IMR-90 (cell line): ENCODE results near the gene BPTF. TPM values are rescaled to one million over a fixed set of nuclear protein-coding genes. Genes with fewer than 3 reads are reported as not detected.

ENCODE experiments used
- ATAC-seq: fragments of 200-7000 bp; cut with Tn5 transposase; 2 replicates; pipeline ENCODE4 v1.9.1; 2020; ENCODE audit warnings: low read depth, mild to moderate bottlenecking, moderate library complexity
- BruUV-seq: library from RNA; stranded (reverse); fragments of 400-500 nt; replicated peaks from 2 replicates; lab custom pipeline; 2021; lab: Mats Ljungman, UMichigan
- CTCF ChIA-PET: fragments of 300-600 bp; formaldehyde crosslinking; extraction: SDS; loops from one replicate; lab custom pipeline; 2021; ENCODE audit warnings: antibody characterized with exemption; lab: Yijun Ruan, JAX
- POLR2A ChIA-PET: fragments of 300-600 bp; sonication (Branson Sonifier 250); formaldehyde crosslinking; loops from one replicate; lab custom pipeline; 2022; ENCODE audit warnings: antibody characterized with exemption; ENCODE audit not compliant: unreplicated experiment; lab: Charles Lee
- DNase-seq: peaks from one replicate; pipeline ENCODE4 v3.0.0; 2013
- H2AFZ ChIP-seq: replicated peaks from 2 replicates; pipeline ENCODE3; 2013; ENCODE audit warnings: low read length, mild to moderate bottlenecking; ENCODE audit not compliant: poor library complexity
- H2AK5ac ChIP-seq: 2 replicates; pipeline ENCODE4 v1.6.1; 2013; ENCODE audit warnings: low read depth, low read length, inconsistent platforms
- H2AK9ac ChIP-seq: replicated peaks from 2 replicates; pipeline ENCODE3; 2013; ENCODE audit warnings: mild to moderate bottlenecking, low read depth, low read length, moderate library complexity; ENCODE audit not compliant: poor library complexity
- H2BK120ac ChIP-seq: 2 replicates; pipeline ENCODE4 v1.6.1; 2013; ENCODE audit warnings: low read depth, low read length, inconsistent platforms
- H2BK15ac ChIP-seq: 3 replicates; pipeline ENCODE4 v1.6.1; 2013; ENCODE audit warnings: low read depth, low read length, inconsistent platforms
- H2BK20ac ChIP-seq: 2 replicates; pipeline ENCODE4 v1.6.1; 2013; ENCODE audit warnings: low read depth, mild to moderate bottlenecking, inconsistent platforms, low read length, moderate library complexity
- H2BK5ac ChIP-seq: 2 replicates; pipeline ENCODE4 v1.6.1; 2013; ENCODE audit warnings: mild to moderate bottlenecking, low read depth, low read length, inconsistent platforms; ENCODE audit not compliant: poor library complexity, severe bottlenecking
- H3K14ac ChIP-seq: replicated peaks from 2 replicates; pipeline ENCODE4 v1.6.1; 2013; ENCODE audit warnings: low read depth, low read length, inconsistent platforms
- H3K18ac ChIP-seq: 2 replicates; pipeline ENCODE4 v1.6.1; 2013; ENCODE audit warnings: low read depth, low read length, control low read depth
- H3K23ac ChIP-seq: 2 replicates; pipeline ENCODE4 v1.6.1; 2013; ENCODE audit warnings: low read depth, low read length, inconsistent platforms
- H3K27ac ChIP-seq: 2 replicates; pipeline ENCODE4 v1.5.1; 2013; ENCODE audit warnings: mild to moderate bottlenecking, control low read depth, low read length; ENCODE audit not compliant: insufficient read depth
- H3K27me3 ChIP-seq: 2 replicates; pipeline ENCODE4 v1.6.1; 2013; ENCODE audit warnings: low read length; ENCODE audit not compliant: control insufficient read depth, insufficient read depth
- H3K36me3 ChIP-seq: 2 replicates; pipeline ENCODE4 v1.6.1; 2013; ENCODE audit warnings: low read length, mixed read lengths; ENCODE audit not compliant: control insufficient read depth, insufficient read depth
- H3K4ac ChIP-seq: 2 replicates; pipeline ENCODE4 v1.6.1; 2013; ENCODE audit warnings: low read depth, low read length, inconsistent platforms
- H3K4me1 ChIP-seq: 2 replicates; pipeline ENCODE4 v1.6.1; 2013; ENCODE audit warnings: low read length, mixed read lengths; ENCODE audit not compliant: control insufficient read depth, insufficient read depth
- H3K4me2 ChIP-seq: 2 replicates; pipeline ENCODE4 v1.6.1; 2013; ENCODE audit warnings: low read depth, mild to moderate bottlenecking, control low read depth, low read length, moderate library complexity
- H3K4me3 ChIP-seq: 2 replicates; pipeline ENCODE4 v1.5.1; 2013; ENCODE audit warnings: low read depth, mild to moderate bottlenecking, control low read depth, low read length, moderate library complexity; ENCODE audit not compliant: insufficient read depth
- H3K56ac ChIP-seq: 2 replicates; pipeline ENCODE4 v1.6.1; 2013; ENCODE audit warnings: low read length, inconsistent platforms; ENCODE audit not compliant: insufficient read depth; ENCODE audit errors: extremely low read depth
- H3K79me1 ChIP-seq, 2 experiments: 2 replicates each; pipeline ENCODE4 v1.6.1; 2013; ENCODE audit warnings: low read length in 2 of 2, inconsistent platforms in 1 of 2, low read depth in 1 of 2
- H3K9ac ChIP-seq: 2 replicates; pipeline ENCODE4 v1.6.1; 2013; ENCODE audit warnings: low read depth, low read length, control low read depth
- H3K9me1 ChIP-seq: 2 replicates; pipeline ENCODE4 v1.6.1; 2013; ENCODE audit warnings: low read length, inconsistent platforms; ENCODE audit not compliant: insufficient read depth
- H3K9me3 ChIP-seq: 2 replicates; pipeline ENCODE4 v1.6.1; 2013; ENCODE audit warnings: low read length; ENCODE audit not compliant: control insufficient read depth, insufficient read depth
- H4K20me1 ChIP-seq: 2 replicates; pipeline ENCODE4 v1.6.1; 2013; ENCODE audit warnings: low read length, inconsistent platforms; ENCODE audit not compliant: insufficient read depth
- H4K5ac ChIP-seq: 2 replicates; pipeline ENCODE4 v1.6.1; 2013; ENCODE audit warnings: mild to moderate bottlenecking, low read depth, low read length, control low read depth
- H4K8ac ChIP-seq, 2 experiments: 2 replicates each; pipeline ENCODE4 v1.6.1; 2013; ENCODE audit warnings: low read depth in 2 of 2, low read length in 2 of 2, control low read depth in 1 of 2, inconsistent platforms in 1 of 2
- H4K91ac ChIP-seq: 2 replicates; pipeline ENCODE4 v1.6.1; 2013; ENCODE audit warnings: low read depth, low read length, inconsistent platforms; ENCODE audit not compliant: insufficient read depth
- BHLHE40 ChIP-seq: fragments of 150-350 bp; IDR thresholded peaks from 2 replicates; pipeline ENCODE4 v1.6.1; 2016; ENCODE audit warnings: mild to moderate bottlenecking, low read depth, low read length
- CEBPB ChIP-seq: IDR thresholded peaks from 2 replicates; pipeline ENCODE4 v1.6.1; 2012; ENCODE audit warnings: low read depth, low read length, improper control_type of control experiment
- CHD1 ChIP-seq: IDR thresholded peaks from 2 replicates; pipeline ENCODE4 v1.6.1; 2012; ENCODE audit warnings: low read depth, low read length, improper control_type of control experiment
- CTCF ChIP-seq: conservative IDR thresholded peaks from 2 replicates; pipeline ENCODE4 v1.5.1; 2012; ENCODE audit warnings: mild to moderate bottlenecking, low read depth, low read length, improper control_type of control experiment
- ELK1 ChIP-seq: fragments of 150-350 bp; IDR thresholded peaks from 2 replicates; pipeline ENCODE4 v1.6.1; 2016; ENCODE audit warnings: low read depth, mild to moderate bottlenecking, low read length, moderate library complexity, borderline replicate concordance
- FOS ChIP-seq: fragments of 150-350 bp; IDR thresholded peaks from 2 replicates; pipeline ENCODE4 v1.6.1; 2016; ENCODE audit warnings: low read depth, low read length
- MAFK ChIP-seq: IDR thresholded peaks from 2 replicates; pipeline ENCODE4 v1.6.1; 2012; ENCODE audit warnings: low read depth, low read length, improper control_type of control experiment
- MAZ ChIP-seq: IDR thresholded peaks from 2 replicates; pipeline ENCODE4 v1.6.1; 2012; ENCODE audit warnings: low read depth, mild to moderate bottlenecking, low read length, improper control_type of control experiment, moderate library complexity, borderline replicate concordance
- MXI1 ChIP-seq: IDR thresholded peaks from 2 replicates; pipeline ENCODE4 v1.6.1; 2012; ENCODE audit warnings: low read depth, mild to moderate bottlenecking, low read length, moderate library complexity, borderline replicate concordance
- NFE2L2 ChIP-seq: fragments of 150-350 bp; IDR thresholded peaks from 2 replicates; pipeline ENCODE4 v1.6.1; 2016; ENCODE audit warnings: low read depth, mild to moderate bottlenecking, low read length
- POLR2A ChIP-seq: IDR thresholded peaks from 2 replicates; pipeline ENCODE4 v1.6.1; 2012; ENCODE audit warnings: mild to moderate bottlenecking, low read depth, low read length
- RAD21 ChIP-seq: IDR thresholded peaks from 2 replicates; pipeline ENCODE4 v1.6.1; 2012; ENCODE audit warnings: low read length, improper control_type of control experiment
- RCOR1 ChIP-seq: IDR thresholded peaks from 2 replicates; pipeline ENCODE4 v1.6.1; 2012; ENCODE audit warnings: mild to moderate bottlenecking, low read length, improper control_type of control experiment; ENCODE audit not compliant: insufficient replicate concordance
- RFX5 ChIP-seq: IDR thresholded peaks from 2 replicates; pipeline ENCODE4 v1.8.0; 2012; ENCODE audit warnings: low read depth, mild to moderate bottlenecking, low read length, moderate library complexity
- SMC3 ChIP-seq: fragments of 150-350 bp; IDR thresholded peaks from 2 replicates; pipeline ENCODE4 v1.6.1; 2016; ENCODE audit warnings: low read depth, mild to moderate bottlenecking, antibody characterized with exemption, low read length, moderate library complexity
- WGBS, 2 experiments: methylation state at CpG; one replicate each; pipeline versions ENCODE4 v1.1.5 to v1.1.7; 2013; ENCODE audit warnings: missing lambda C conversion rate in 2 of 2; ENCODE audit not compliant: insufficient read length in 1 of 2; ENCODE audit errors: extremely low coverage in 2 of 2; 5-methylcytosine and 5-hydroxymethylcytosine counted together
- dilution Hi-C: fragments of 300-500 bp; cut with HindIII; formaldehyde crosslinking; loops from one replicate; pipeline ENCODE4 v1.14.3; 2018; ENCODE audit warnings: low sequenced_read_pairs; ENCODE audit not compliant: unreplicated experiment
- in situ Hi-C: fragments of 300-500 bp; cut with MboI; formaldehyde crosslinking; loops from 3 replicates; pipeline ENCODE4 v1.14.3; 2019; ENCODE audit warnings: low sequenced_read_pairs, inconsistent platforms, mixed read lengths
- intact Hi-C: fragments of 100-400 bp; cut with micrococcal nuclease; formaldehyde crosslinking; loops from 2 replicates; pipeline ENCODE4 v1.10.0; 2022
- polyA plus RNA-seq, 3 experiments: library from polyadenylated mRNA; depleted of rRNA; stranded (reverse); fragments of >200 nt; gene quantifications; 2 replicates each; pipeline ENCODE4 v1.2.3, GENCODE V29; 2012; ENCODE audit warnings: low replicate concordance in 1 of 3
- total RNA-seq: library from RNA; depleted of rRNA; stranded (reverse); fragments of >200 nt; gene quantifications from 2 replicates; pipeline ENCODE4 v1.2.3, GENCODE V29; 2012
- TF ChIP-seq, protein P1 (sequence below): fragments of 150-350 bp; IDR thresholded peaks from 2 replicates; pipeline ENCODE4 v1.6.1; 2017; ENCODE audit warnings: mild to moderate bottlenecking, antibody characterized with exemption, low read length, low read depth

BPTF gene
- total and polyA plus RNA-seq, 2 of the 4 experiments (the other 2 are of a cell fraction), result 32.3 to 35.7 TPM

- Histone ChIP-seq H2AK9ac (no peak overlapping the region), H3K36me3 (peaks cover 7% of the 10 kb centered on the region), H2BK20ac (no peak overlapping the region), H2AK5ac (no peak overlapping the region), H3K27me3 (no peaks in the 10 kb centered on the region), H3K4me3 (no peak overlapping the region), H3K23ac (no peak overlapping the region), H2BK5ac (no peak overlapping the region), H3K14ac (no peak overlapping the region), H3K56ac (no peak overlapping the region), H2BK15ac (no peak overlapping the region), H3K9me3 (no peaks in the 10 kb centered on the region), H3K18ac (no peak overlapping the region), H4K20me1 (no peaks in the 10 kb centered on the region), H2BK120ac (no peak overlapping the region), H3K79me1 (peaks cover 18 to 29% of the 10 kb centered on the region in 2 experiments), H3K9me1 (0 out of 2 replicates have a peak, but pooled peaks cover 5% of the 10 kb centered on the region), H2AFZ (no peak overlapping the region), H3K9ac (no peak overlapping the region), H3K4me1 (no peaks in the 10 kb centered on the region), H4K91ac (no peak overlapping the region), H4K5ac (no peak overlapping the region), H3K27ac (no peak overlapping the region), H3K4ac (no peak overlapping the region), H3K4me2 (no peak overlapping the region), H4K8ac (no peak overlapping the region)
- dilution Hi-C loops, result no loop called here
- DNase-seq, result no peak
- ATAC-seq, result no peak
- no TSS peak for BruUV-seq
- in situ Hi-C loops, result no loop called here
- intact Hi-C loops, result no loop called here
- POLR2A ChIA-PET, result no interaction called here
- CTCF ChIA-PET, result no interaction called here
- TF ChIP-seq ELK1 (no peak), MXI1 (no peak), MAZ (no peak), RAD21 (no peak), BHLHE40 (no peak), CTCF (no peak), FOS (no peak), RFX5 (no peak), SMC3 (no peak), POLR2A (no peak), CHD1 (no peak), CEBPB (no peak), MAFK (no peak), RCOR1 (no peak), NFE2L2 (no peak)
- TF ChIP-seq, protein P1, sequence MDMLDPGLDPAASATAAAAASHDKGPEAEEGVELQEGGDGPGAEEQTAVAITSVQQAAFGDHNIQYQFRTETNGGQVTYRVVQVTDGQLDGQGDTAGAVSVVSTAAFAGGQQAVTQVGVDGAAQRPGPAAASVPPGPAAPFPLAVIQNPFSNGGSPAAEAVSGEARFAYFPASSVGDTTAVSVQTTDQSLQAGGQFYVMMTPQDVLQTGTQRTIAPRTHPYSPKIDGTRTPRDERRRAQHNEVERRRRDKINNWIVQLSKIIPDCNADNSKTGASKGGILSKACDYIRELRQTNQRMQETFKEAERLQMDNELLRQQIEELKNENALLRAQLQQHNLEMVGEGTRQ, result no peak
- no CpG with 5 or more reads among the region's 1 CpG for WGBS, 2 experiments
Measured at GRCh38 chr17:67881083-67881482, 55.8 kb downstream of the BPTF start.
